ENCODE data around the gene MARCHF10.

Gene MARCHF10

GRCh38 chr17:62754631-62755030 is 53.5 kb downstream of the MARCHF10 start:
- no peak overlapping the region for H3K27ac Mint-ChIP-seq
- no peaks in the 10 kb centered on the region for H3K9me3 Mint-ChIP-seq
- no peaks in the 10 kb centered on the region for H3K36me3 Mint-ChIP-seq

DNA sequence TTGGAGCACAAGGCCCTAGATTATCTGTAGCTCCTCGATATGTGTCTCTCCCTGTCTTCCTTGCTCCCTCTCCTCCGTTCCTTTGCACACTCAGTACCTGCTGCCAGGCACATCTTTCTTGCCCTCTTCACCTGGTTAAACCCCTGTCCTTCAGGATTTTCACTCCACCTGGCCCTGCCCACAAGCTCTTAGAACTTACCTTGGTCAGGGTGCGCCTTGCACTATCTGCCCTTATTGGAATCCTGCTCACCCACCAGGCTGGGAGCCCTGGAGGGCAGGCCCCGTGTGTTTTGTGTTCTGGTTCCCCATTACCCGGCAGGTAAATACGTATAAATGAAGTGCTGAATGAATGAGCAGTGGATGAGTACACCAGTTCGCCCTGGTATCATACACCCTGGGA is 54.6 kb downstream of the MARCHF10 start:
- Mint-ChIP-seq H3K9me3 (no peaks in the 10 kb centered on the region), H3K4me3 (no peak overlapping the region), H3K27ac (no peak overlapping the region), H3K4me1 (no peaks in the 10 kb centered on the region), H3K36me3 (no peaks in the 10 kb centered on the region), H3K27me3 (no peaks in the 10 kb centered on the region)

More at GRCh38 chr17:62754631-62755030, 53.5 kb downstream of the MARCHF10 start:
- no peaks in the 10 kb centered on the region for H3K4me1 Mint-ChIP-seq
- H3K4me3 Mint-ChIP-seq, result no peak overlapping the region
- no peaks in the 10 kb centered on the region for H3K27me3 Mint-ChIP-seq

DNA sequence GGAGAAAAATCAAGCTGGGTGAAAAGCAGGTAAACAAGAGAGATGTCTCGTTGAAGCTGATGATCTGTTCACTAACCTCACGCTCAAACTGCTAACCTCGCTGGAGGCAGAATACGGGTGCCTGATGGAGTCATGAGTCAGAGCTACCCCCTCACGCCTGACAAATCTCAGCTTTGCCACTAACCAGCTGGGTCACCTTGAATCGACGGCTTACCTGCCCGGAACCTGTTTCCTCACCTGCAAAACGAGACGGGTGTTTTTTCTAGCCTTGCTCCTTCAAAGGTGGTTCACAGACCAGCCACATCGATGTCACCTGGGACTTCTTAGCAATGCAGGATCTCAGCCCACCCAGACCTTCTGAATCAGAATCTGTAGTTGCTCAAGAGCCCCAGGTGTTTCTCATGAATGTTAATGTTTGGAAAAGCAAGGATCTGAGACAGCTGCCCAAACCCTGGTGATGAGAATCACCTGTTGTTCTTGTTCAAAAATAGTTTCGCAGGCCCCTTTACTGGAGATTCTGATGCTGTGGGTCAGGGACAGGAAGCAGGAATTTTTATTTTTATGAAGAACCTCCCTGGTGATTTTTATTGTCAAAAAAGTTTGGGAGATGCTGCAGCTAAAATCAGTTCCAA is 56.9 kb downstream of the MARCHF10 start:
- Mint-ChIP-seq H3K9me3 (no peaks in the 10 kb centered on the region), H3K36me3 (no peaks in the 10 kb centered on the region), H3K27ac (no peak overlapping the region), H3K4me3 (no peak overlapping the region), H3K27me3 (no peaks in the 10 kb centered on the region), H3K4me1 (no peaks in the 10 kb centered on the region)

- Mint-ChIP-seq H3K4me1 (no peaks in the 10 kb centered on the region), H3K36me3 (no peaks in the 10 kb centered on the region), H3K4me3 (no peak overlapping the region), H3K27me3 (no peaks in the 10 kb centered on the region), H3K9me3 (no peaks in the 10 kb centered on the region), H3K27ac (no peak overlapping the region)
Measured at GRCh38 chr17:62750631-62751051, 57.5 kb downstream of the MARCHF10 start.

GRCh38 chr17:62749926-62750325 is 58.2 kb downstream of the MARCHF10 start:
- no peak overlapping the region for H3K27ac Mint-ChIP-seq
- H3K27me3 Mint-ChIP-seq, result no peaks in the 10 kb centered on the region
- H3K4me1 Mint-ChIP-seq, result no peaks in the 10 kb centered on the region
- no peak overlapping the region for H3K4me3 Mint-ChIP-seq
- H3K36me3 Mint-ChIP-seq, result no peaks in the 10 kb centered on the region
- H3K9me3 Mint-ChIP-seq, result no peaks in the 10 kb centered on the region

DNA sequence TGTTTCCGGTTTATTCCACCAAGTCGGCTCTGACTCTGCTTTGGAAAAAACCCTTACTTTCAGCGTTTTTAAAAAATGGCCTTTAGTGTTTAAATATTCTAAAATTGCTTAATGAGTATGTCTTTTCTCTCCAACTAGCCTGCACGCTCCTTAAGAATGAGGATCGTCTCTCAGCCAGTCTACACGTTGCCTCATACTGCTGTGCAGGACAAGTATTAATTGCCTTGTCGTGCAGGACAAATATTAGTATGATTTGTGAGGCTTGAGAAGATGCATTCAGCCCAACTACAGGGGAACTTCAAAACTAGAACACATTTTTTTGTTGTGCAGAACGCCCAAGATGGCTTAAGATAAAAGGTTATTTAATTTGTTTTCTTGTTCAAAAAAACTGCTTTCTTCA is 61.2 kb downstream of the MARCHF10 start:
- Mint-ChIP-seq H3K4me1 (no peaks in the 10 kb centered on the region), H3K27me3 (peaks cover 4% of the 10 kb centered on the region), H3K36me3 (no peaks in the 10 kb centered on the region), H3K9me3 (no peaks in the 10 kb centered on the region), H3K27ac (no peak overlapping the region), H3K4me3 (no peak overlapping the region)

DNA sequence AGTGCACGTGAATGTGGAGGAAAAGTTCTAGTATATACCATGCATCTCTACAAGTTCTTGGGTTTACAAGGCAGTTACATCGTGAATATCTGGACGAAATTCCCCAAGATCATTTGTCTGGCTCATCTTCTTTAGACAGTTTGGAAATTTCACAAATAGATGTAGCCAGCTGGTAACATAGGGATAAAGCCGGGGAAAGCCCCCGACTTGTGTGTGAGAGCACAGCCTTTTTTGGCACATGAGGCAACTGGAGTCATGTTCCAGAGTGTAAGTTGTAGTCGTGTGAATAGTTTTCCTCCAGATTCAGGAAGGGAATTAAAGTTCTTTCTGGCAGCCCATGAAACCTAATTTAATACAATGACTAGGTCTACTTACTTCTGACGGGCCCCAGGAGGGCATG is 62.3 kb downstream of the MARCHF10 start:
- Mint-ChIP-seq H3K9me3 (no peaks in the 10 kb centered on the region), H3K4me1 (no peaks in the 10 kb centered on the region), H3K27ac (no peak overlapping the region), H3K4me3 (no peak overlapping the region), H3K36me3 (no peaks in the 10 kb centered on the region), H3K27me3 (peaks cover 4% of the 10 kb centered on the region)

GRCh38 chr17:62744259-62744658 is 63.9 kb downstream of the MARCHF10 start:
- Mint-ChIP-seq H3K4me3 (no peak overlapping the region), H3K27ac (no peak overlapping the region), H3K9me3 (no peaks in the 10 kb centered on the region), H3K36me3 (no peaks in the 10 kb centered on the region), H3K27me3 (peaks cover 4% of the 10 kb centered on the region), H3K4me1 (no peaks in the 10 kb centered on the region)

GRCh38 chr17:62741290-62741689 is 66.8 kb downstream of the MARCHF10 start:
- Mint-ChIP-seq H3K9me3 (no peaks in the 10 kb centered on the region), H3K4me3 (no peak overlapping the region), H3K36me3 (no peaks in the 10 kb centered on the region), H3K27ac (no peak overlapping the region), H3K27me3 (peaks cover 4% of the 10 kb centered on the region), H3K4me1 (no peaks in the 10 kb centered on the region)

DNA sequence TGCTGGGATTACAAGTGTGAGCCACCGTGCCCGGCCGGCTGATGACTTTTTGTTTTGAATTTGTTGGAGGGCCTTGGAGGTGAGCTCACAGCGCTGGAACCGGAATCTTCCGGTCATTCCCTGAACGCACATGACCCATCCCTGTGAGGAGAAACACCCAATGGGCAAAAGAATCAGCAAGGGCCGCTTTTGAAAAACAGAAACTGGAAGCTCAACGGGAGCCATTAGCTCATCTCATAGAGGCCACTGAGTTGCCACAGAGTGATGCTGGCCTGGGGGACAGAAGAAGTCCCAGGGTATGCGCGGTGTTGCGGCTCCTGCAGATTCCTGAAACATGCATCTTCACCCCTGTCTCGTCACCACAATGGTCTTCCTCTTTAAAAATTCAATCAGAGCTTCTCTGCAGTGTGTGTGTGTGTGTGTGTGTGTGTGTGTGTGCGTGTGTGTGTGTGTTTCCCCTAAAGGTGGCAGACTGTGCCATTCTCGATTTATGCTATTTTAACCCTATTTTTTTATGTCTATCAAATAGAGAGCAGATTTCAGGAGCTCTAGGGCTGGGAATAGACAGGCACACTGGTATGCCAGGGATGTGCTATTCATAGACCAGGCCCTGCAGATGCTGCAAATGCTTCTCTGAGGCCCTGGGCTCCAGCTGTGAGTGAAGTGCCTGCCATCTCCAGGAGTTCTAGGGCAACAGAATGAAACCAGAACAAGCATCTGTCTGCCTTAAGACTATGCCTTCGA is 68.3 kb downstream of the MARCHF10 start:
- Mint-ChIP-seq H3K27ac (no peak overlapping the region), H3K9me3 (no peaks in the 10 kb centered on the region), H3K4me3 (no peak overlapping the region), H3K27me3 (peaks cover 4% of the 10 kb centered on the region), H3K36me3 (no peaks in the 10 kb centered on the region), H3K4me1 (no peaks in the 10 kb centered on the region)

DNA sequence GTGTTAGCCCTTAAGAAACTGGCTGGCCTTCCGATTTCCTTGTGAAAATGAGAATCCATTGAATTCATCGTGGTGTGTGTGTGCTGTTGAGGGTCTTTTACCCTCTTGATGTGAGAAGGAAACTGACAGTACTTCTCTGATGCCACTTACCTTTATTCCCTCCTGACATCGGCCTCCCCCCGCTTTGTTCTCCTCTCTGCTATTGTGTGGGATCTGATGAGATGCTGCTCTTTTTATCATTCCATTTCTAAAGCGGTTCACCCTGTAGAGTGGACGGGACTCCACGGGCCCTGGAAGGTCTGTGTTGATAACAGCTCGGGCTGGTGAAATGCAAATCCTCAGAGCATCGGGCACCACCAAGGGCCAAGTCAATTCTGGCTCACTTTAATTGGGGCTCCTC is 69.8 kb downstream of the MARCHF10 start:
- Mint-ChIP-seq H3K27ac (no peak overlapping the region), H3K36me3 (no peaks in the 10 kb centered on the region), H3K4me3 (no peak overlapping the region), H3K27me3 (no peaks in the 10 kb centered on the region), H3K9me3 (no peaks in the 10 kb centered on the region), H3K4me1 (no peaks in the 10 kb centered on the region)

- Mint-ChIP-seq H3K27ac (no peak overlapping the region), H3K4me1 (no peaks in the 10 kb centered on the region), H3K9me3 (no peaks in the 10 kb centered on the region), H3K4me3 (no peak overlapping the region), H3K27me3 (no peaks in the 10 kb centered on the region), H3K36me3 (no peaks in the 10 kb centered on the region)
Measured at GRCh38 chr17:62737513-62737912, 70.6 kb downstream of the MARCHF10 start.

GRCh38 chr17:62735044-62735651 is 73.0 kb downstream of the MARCHF10 start:
- Mint-ChIP-seq H3K36me3 (no peaks in the 10 kb centered on the region), H3K4me1 (no peaks in the 10 kb centered on the region), H3K27me3 (no peaks in the 10 kb centered on the region), H3K27ac (no peak overlapping the region), H3K4me3 (no peak overlapping the region), H3K9me3 (no peaks in the 10 kb centered on the region)

GRCh38 chr17:62732125-62732524 is 76.0 kb downstream of the MARCHF10 start:
- Mint-ChIP-seq H3K4me3 (no peak overlapping the region), H3K27me3 (peaks cover 6% of the 10 kb centered on the region), H3K4me1 (no peaks in the 10 kb centered on the region), H3K27ac (no peak overlapping the region), H3K36me3 (no peaks in the 10 kb centered on the region), H3K9me3 (no peaks in the 10 kb centered on the region)

- H3K4me3 Mint-ChIP-seq, result no peak overlapping the region
- H3K4me1 Mint-ChIP-seq, result peaks cover 30% of the 10 kb centered on the region
- H3K27ac Mint-ChIP-seq, result no peak overlapping the region
- H3K9me3 Mint-ChIP-seq, result no peaks in the 10 kb centered on the region
- H3K27me3 Mint-ChIP-seq, result peaks cover 6% of the 10 kb centered on the region
- H3K36me3 Mint-ChIP-seq, result no peaks in the 10 kb centered on the region
Measured at GRCh38 chr17:62727916-62728672, 80.0 kb downstream of the MARCHF10 start.

DNA sequence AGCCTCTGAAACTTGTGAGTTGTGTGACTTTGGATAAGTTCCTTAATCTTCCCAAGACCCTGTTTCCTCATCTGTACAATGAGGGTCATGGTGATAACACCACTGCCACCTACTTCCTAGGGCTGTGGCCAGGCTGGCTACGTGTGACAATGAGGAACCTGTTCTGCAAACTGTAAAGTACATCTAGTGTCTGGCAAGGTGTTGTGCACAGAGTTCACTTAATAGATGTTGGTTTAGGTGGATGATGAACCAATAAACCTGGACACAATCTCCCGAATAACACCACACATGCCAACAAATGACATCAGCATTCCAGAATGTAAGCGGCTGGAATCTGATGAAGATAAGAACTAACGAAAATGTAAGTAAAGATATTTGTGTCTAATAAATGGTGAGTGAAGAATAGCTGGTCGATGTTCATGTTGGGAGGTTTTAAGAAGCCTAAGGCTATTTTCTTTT is 82.3 kb downstream of the MARCHF10 start:
- no peak overlapping the region for H3K4me3 Mint-ChIP-seq
- no peaks in the 10 kb centered on the region for H3K9me3 Mint-ChIP-seq
- peaks cover 9% of the 10 kb centered on the region for H3K27me3 Mint-ChIP-seq
- no peaks in the 10 kb centered on the region for H3K36me3 Mint-ChIP-seq
- no peak overlapping the region for H3K27ac Mint-ChIP-seq
- H3K4me1 Mint-ChIP-seq, result peaks cover 31% of the 10 kb centered on the region
